Effector CD8-positive, alpha-beta T cell (primary cell): ENCODE data around the gene SFI1.
A peak's percentile ranks its signal among the peaks of the same experiment; 100 is the strongest.

ENCODE experiments used
- DNase-seq: peaks from one replicate; lab custom pipeline; 2025; lab: John Stamatoyannopoulos, UW

The SFI1 gene

GRCh38 chr22:31616315-31616980 lies 120.1 kb downstream of the SFI1 start:
- no peak for DNase-seq

GRCh38 chr22:31618057-31618456 lies 121.7 kb downstream of the SFI1 start:
- DNase-seq, result no peak

- no peak for DNase-seq
Measured at GRCh38 chr22:31618471-31619176, 122.3 kb downstream of the SFI1 start.

- no peak for DNase-seq
Measured at GRCh38 chr22:31619611-31620300, 123.4 kb downstream of the SFI1 start.

- no peak for DNase-seq
Measured at GRCh38 chr22:31620756-31621480, 124.6 kb downstream of the SFI1 start.

GRCh38 chr22:31621507-31622124 lies 125.3 kb downstream of the SFI1 start:
- no peak for DNase-seq

- no peak for DNase-seq
Measured at GRCh38 chr22:31622980-31623379, 126.6 kb downstream of the SFI1 start.

- DNase-seq, result no peak
Measured at GRCh38 chr22:31623592-31624304, 127.4 kb downstream of the SFI1 start.

GRCh38 chr22:31625257-31625640 lies 128.9 kb downstream of the SFI1 start:
- no peak for DNase-seq

- no peak for DNase-seq
Measured at GRCh38 chr22:31625661-31626426, 129.5 kb downstream of the SFI1 start.

- no peak for DNase-seq
Measured at GRCh38 chr22:31626427-31627150, 130.3 kb downstream of the SFI1 start.

- DNase-seq, result no peak
Measured at GRCh38 chr22:31627223-31627731, 130.9 kb downstream of the SFI1 start.

- no peak for DNase-seq
Measured at GRCh38 chr22:31628362-31628761, 132.0 kb downstream of the SFI1 start.

- no peak for DNase-seq
Measured at GRCh38 chr22:31628969-31629708, 132.8 kb downstream of the SFI1 start.

- no peak for DNase-seq
Measured at GRCh38 chr22:31629741-31630184, 133.4 kb downstream of the SFI1 start.

- peak; percentile 81 for DNase-seq
Measured at GRCh38 chr22:31630331-31631329, 134.3 kb downstream of the SFI1 start.

- DNase-seq, result no peak
Measured at GRCh38 chr22:31631436-31631835, 135.1 kb downstream of the SFI1 start.
